GM23248 (cell line): ENCODE data around the gene ATP2B3. TPM values are rescaled to one million over a fixed set of nuclear protein-coding genes. Genes with fewer than 3 reads are reported as not detected.

ENCODE experiments used
- DNase-seq: peaks from one replicate; pipeline ENCODE4 v3.0.0-alpha.2; 2015
- H2AFZ ChIP-seq: fragments of 200-600 bp; sonication (generic); 2 replicates; pipeline ENCODE4 v1.6.1; 2016; ENCODE audit warnings: antibody characterized with exemption
- H3F3A ChIP-seq: fragments of 200-600 bp; sonication (generic); 2 replicates; pipeline ENCODE4 v1.6.1; 2016; ENCODE audit warnings: mild to moderate bottlenecking, antibody characterized with exemption, mixed run types; ENCODE audit not compliant: insufficient read depth
- H3K27ac ChIP-seq: fragments of 200-600 bp; sonication (generic); 2 replicates; pipeline ENCODE4 v1.5.1; 2016; ENCODE audit warnings: mild to moderate bottlenecking
- H3K27me3 ChIP-seq: fragments of 200-600 bp; sonication (generic); replicated peaks from 2 replicates; pipeline ENCODE4 v1.6.1; 2016; ENCODE audit warnings: mild to moderate bottlenecking; ENCODE audit not compliant: insufficient read depth
- H3K36me3 ChIP-seq: fragments of 200-600 bp; sonication (generic); 2 replicates; pipeline ENCODE4 v1.6.1; 2016; ENCODE audit warnings: low read depth, mild to moderate bottlenecking
- H3K4me1 ChIP-seq: fragments of 200-600 bp; sonication (generic); 2 replicates; pipeline ENCODE4 v1.6.1; 2016; ENCODE audit warnings: mild to moderate bottlenecking; ENCODE audit not compliant: insufficient read depth
- H3K4me2 ChIP-seq: fragments of 200-600 bp; sonication (generic); one replicate; pipeline ENCODE4 v1.6.1; 2016; ENCODE audit warnings: mild to moderate bottlenecking; ENCODE audit not compliant: unreplicated experiment
- H3K4me3 ChIP-seq: fragments of 200-600 bp; sonication (generic); 2 replicates; pipeline ENCODE4 v1.5.1; 2016; ENCODE audit warnings: mild to moderate bottlenecking
- H3K79me2 ChIP-seq: fragments of 200-600 bp; sonication (generic); 2 replicates; pipeline ENCODE4 v1.6.1; 2016; ENCODE audit warnings: mild to moderate bottlenecking; ENCODE audit not compliant: insufficient read depth
- H3K9ac ChIP-seq: fragments of 200-600 bp; sonication (generic); 2 replicates; pipeline ENCODE4 v1.6.1; 2016; ENCODE audit warnings: mild to moderate bottlenecking
- H3K9me2 ChIP-seq: fragments of 200-600 bp; sonication (generic); 2 replicates; pipeline ENCODE4 v1.6.1; 2016; ENCODE audit warnings: mixed run types, mild to moderate bottlenecking, moderate library complexity; ENCODE audit not compliant: insufficient read depth
- H3K9me3 ChIP-seq: fragments of 200-600 bp; sonication (generic); one replicate; pipeline ENCODE4 v1.6.1; 2017; ENCODE audit warnings: low read depth
- H4K20me1 ChIP-seq: fragments of 200-600 bp; sonication (generic); 2 replicates; pipeline ENCODE4 v1.6.0; 2016; ENCODE audit not compliant: insufficient read depth
- EZH2 ChIP-seq: fragments of 200-600 bp; sonication (generic); IDR thresholded peaks from 2 replicates; pipeline ENCODE4 v1.6.1; 2018; ENCODE audit warnings: antibody characterized with exemption, mild to moderate bottlenecking; ENCODE audit not compliant: insufficient read depth, poor library complexity, severe bottlenecking
- EZH2phosphoT487 ChIP-seq: fragments of 200-600 bp; sonication (generic); IDR thresholded peaks from 2 replicates; pipeline ENCODE4 v1.6.1; 2018; ENCODE audit warnings: antibody characterized with exemption, moderate library complexity, mild to moderate bottlenecking, low read depth; ENCODE audit not compliant: insufficient read depth
- whole genome bisulfite sequencing, 2 experiments: methylation state at CpG; one replicate each; pipeline ENCODE4 v1.1.6; 2015 to 2017; ENCODE audit warnings: low lambda C conversion rate in 2 of 2, low coverage in 1 of 2; ENCODE audit errors: missing lambda C conversion rate in 2 of 2; 5-methylcytosine and 5-hydroxymethylcytosine counted together
- in situ Hi-C: fragments of 300-500 bp; cut with MboI; formaldehyde crosslinking; loops from 2 replicates; pipeline ENCODE4 v1.15.0; 2020
- polyA plus RNA-seq: library from polyadenylated mRNA; unstranded; fragments of >200 nt; fragmentation: Nextera tagmentation; extraction: Ambion mirVana; gene quantifications from 2 replicates; pipeline ENCODE4 v1.2.1, GENCODE V29; 2016
- total RNA-seq: library from RNA; depleted of rRNA; stranded (reverse); fragments of >200 nt; shearing (Covaris generic); gene quantifications from 2 replicates; pipeline ENCODE4 v1.2.3, GENCODE V29; 2014

ATP2B3 gene
- total and polyA plus RNA-seq, 2 experiments from 2014 or later, result not detected

GRCh38 chrX:153585827-153586226 is 68.4 kb downstream of the ATP2B3 start:
- H3K79me2 ChIP-seq, result no peaks in the 10 kb centered on the region
- H3K4me3 ChIP-seq, result no peak overlapping the region
- WGBS, 2 experiments, result 79 to 88% methylated on average over 3 to 4 of the region's 4 CpGs
- no peak overlapping the region for H3K27ac ChIP-seq
- H3K4me2 ChIP-seq, result no peak overlapping the region
- H3K27me3 ChIP-seq, result no peaks in the 10 kb centered on the region
- H3K4me1 ChIP-seq, result no peaks in the 10 kb centered on the region
- no peaks in the 10 kb centered on the region for H3K9me2 ChIP-seq
- no peaks in the 10 kb centered on the region for H3K36me3 ChIP-seq
- no peak overlapping the region for H2AFZ ChIP-seq
- H3K9ac ChIP-seq, result no peak overlapping the region
- in situ Hi-C loops, result no loop called here
- H3K9me3 ChIP-seq, result no peaks in the 10 kb centered on the region
- no peaks in the 10 kb centered on the region for H3F3A ChIP-seq
- DNase-seq, result no peak
- no peaks in the 10 kb centered on the region for H4K20me1 ChIP-seq
- TF ChIP-seq EZH2phosphoT487 (no peak), EZH2 (no peak)

GRCh38 chrX:153587342-153587741 is 69.9 kb downstream of the ATP2B3 start:
- no peak for DNase-seq
- TF ChIP-seq EZH2phosphoT487, result no peak
- no peak for TF ChIP-seq EZH2
- H3K36me3 ChIP-seq, result no peaks in the 10 kb centered on the region
- 95 to 97% methylated on average over 4 to 10 of the region's 10 CpGs for WGBS, 2 experiments
- no peaks in the 10 kb centered on the region for H3K9me2 ChIP-seq
- in situ Hi-C loops, result no loop called here
- no peak overlapping the region for H3K27ac ChIP-seq
- H3F3A ChIP-seq, result no peaks in the 10 kb centered on the region
- no peak overlapping the region for H3K4me3 ChIP-seq
- no peaks in the 10 kb centered on the region for H3K9me3 ChIP-seq
- H3K27me3 ChIP-seq, result no peaks in the 10 kb centered on the region
- H3K9ac ChIP-seq, result no peak overlapping the region
- H3K79me2 ChIP-seq, result no peaks in the 10 kb centered on the region
- no peak overlapping the region for H2AFZ ChIP-seq
- H4K20me1 ChIP-seq, result no peaks in the 10 kb centered on the region
- H3K4me2 ChIP-seq, result no peak overlapping the region
- H3K4me1 ChIP-seq, result no peaks in the 10 kb centered on the region

- Histone ChIP-seq H3K27ac (no peak overlapping the region), H3K9me3 (no peaks in the 10 kb centered on the region), H3K9ac (no peak overlapping the region), H4K20me1 (no peaks in the 10 kb centered on the region), H3F3A (no peaks in the 10 kb centered on the region), H3K4me2 (no peak overlapping the region), H2AFZ (no peak overlapping the region), H3K27me3 (no peaks in the 10 kb centered on the region), H3K4me3 (no peak overlapping the region), H3K4me1 (no peaks in the 10 kb centered on the region), H3K9me2 (no peaks in the 10 kb centered on the region), H3K79me2 (no peaks in the 10 kb centered on the region), H3K36me3 (no peaks in the 10 kb centered on the region)
- DNase-seq, result no peak
- TF ChIP-seq EZH2phosphoT487 (no peak), EZH2 (no peak)
- whole genome bisulfite sequencing, 2 experiments, result 93 to 94% methylated on average over 12 to 16 of the region's 18 CpGs
- in situ Hi-C loops, result no loop called here
Observed at GRCh38 chrX:153588021-153588781, 70.8 kb downstream of the ATP2B3 start.

- no peaks in the 10 kb centered on the region for H3K4me1 ChIP-seq
- no peaks in the 10 kb centered on the region for H3K36me3 ChIP-seq
- no peaks in the 10 kb centered on the region for H3K27me3 ChIP-seq
- H2AFZ ChIP-seq, result no peak overlapping the region
- H3K4me3 ChIP-seq, result no peak overlapping the region
- H3K4me2 ChIP-seq, result no peak overlapping the region
- no peaks in the 10 kb centered on the region for H3F3A ChIP-seq
- no peaks in the 10 kb centered on the region for H3K9me3 ChIP-seq
- no peak for DNase-seq
- no peaks in the 10 kb centered on the region for H4K20me1 ChIP-seq
- 97 to 99% methylated on average over 14 to 22 of the region's 29 CpGs for WGBS, 2 experiments
- in situ Hi-C loops, result no loop called here
- H3K27ac ChIP-seq, result no peak overlapping the region
- no peaks in the 10 kb centered on the region for H3K79me2 ChIP-seq
- H3K9ac ChIP-seq, result no peak overlapping the region
- no peak for TF ChIP-seq EZH2
- TF ChIP-seq EZH2phosphoT487, result no peak
- no peaks in the 10 kb centered on the region for H3K9me2 ChIP-seq
Observed at GRCh38 chrX:153588782-153589446, 71.5 kb downstream of the ATP2B3 start.
